Upper lobe of left lung (tissue), 4 donors: Measurements from ENCODE around the gene FAM185A.

Source experiments
- EP300 ChIP-seq, 4 donors: sonication (generic); formaldehyde crosslinking; IDR thresholded peaks; one replicate each; pipeline ENCODE4 v1.5.1; 2017; ENCODE audit warnings: antibody characterized with exemption in 4 of 4, control low read depth in 2 of 4
- POLR2A ChIP-seq, 4 donors: fragments of 450-650 bp; IDR thresholded peaks; one replicate each; pipeline ENCODE4 v1.5.1; 2016 to 2017; ENCODE audit warnings: antibody characterized with exemption in 4 of 4, mild to moderate bottlenecking in 2 of 4
- POLR2AphosphoS5 ChIP-seq, 2 donors: sonication (generic); formaldehyde crosslinking; IDR thresholded peaks; one replicate each; pipeline ENCODE4 v1.5.1; 2017; ENCODE audit warnings: antibody characterized with exemption in 2 of 2
- TF ChIP-seq, protein P1 (sequence below), 6 experiments: fragments of 450-650 bp in 4 of 6; fragments of 200-600 bp in 2 of 6; sonication (generic) in 2 of 6; IDR thresholded peaks; one replicate each; pipeline ENCODE4 v1.5.1; 2016 to 2019; ENCODE audit warnings: antibody characterized with exemption in 6 of 6

DNA sequence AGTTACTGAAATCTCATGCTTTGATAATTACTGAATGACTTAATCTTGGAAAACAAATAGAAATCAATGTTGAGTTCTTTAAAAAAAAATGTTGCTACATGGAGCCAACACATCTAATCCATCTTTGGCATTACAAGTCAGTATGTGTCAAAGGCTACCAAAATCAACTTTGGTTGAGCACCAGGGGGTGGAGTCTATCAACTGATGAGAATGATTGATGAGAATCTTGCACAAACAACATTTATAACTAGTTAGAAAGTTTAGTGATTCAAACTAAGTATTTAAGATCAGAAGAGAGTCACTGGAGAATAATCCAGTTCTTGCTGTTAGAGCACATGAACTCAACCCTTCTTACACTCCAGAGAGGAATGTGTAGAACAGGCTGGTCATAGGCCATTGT, 93.5 kb downstream of the FAM185A start:
- TF ChIP-seq POLR2AphosphoS5 (IDR thresholded peaks at IDR 0.05) (no peak), EP300 (IDR thresholded peaks at IDR 0.05) (no peak), POLR2A (IDR thresholded peaks at IDR 0.05) (no peak)
- TF ChIP-seq, protein P1, sequence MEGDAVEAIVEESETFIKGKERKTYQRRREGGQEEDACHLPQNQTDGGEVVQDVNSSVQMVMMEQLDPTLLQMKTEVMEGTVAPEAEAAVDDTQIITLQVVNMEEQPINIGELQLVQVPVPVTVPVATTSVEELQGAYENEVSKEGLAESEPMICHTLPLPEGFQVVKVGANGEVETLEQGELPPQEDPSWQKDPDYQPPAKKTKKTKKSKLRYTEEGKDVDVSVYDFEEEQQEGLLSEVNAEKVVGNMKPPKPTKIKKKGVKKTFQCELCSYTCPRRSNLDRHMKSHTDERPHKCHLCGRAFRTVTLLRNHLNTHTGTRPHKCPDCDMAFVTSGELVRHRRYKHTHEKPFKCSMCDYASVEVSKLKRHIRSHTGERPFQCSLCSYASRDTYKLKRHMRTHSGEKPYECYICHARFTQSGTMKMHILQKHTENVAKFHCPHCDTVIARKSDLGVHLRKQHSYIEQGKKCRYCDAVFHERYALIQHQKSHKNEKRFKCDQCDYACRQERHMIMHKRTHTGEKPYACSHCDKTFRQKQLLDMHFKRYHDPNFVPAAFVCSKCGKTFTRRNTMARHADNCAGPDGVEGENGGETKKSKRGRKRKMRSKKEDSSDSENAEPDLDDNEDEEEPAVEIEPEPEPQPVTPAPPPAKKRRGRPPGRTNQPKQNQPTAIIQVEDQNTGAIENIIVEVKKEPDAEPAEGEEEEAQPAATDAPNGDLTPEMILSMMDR (IDR thresholded peaks at IDR 0.05): no peak
